Measurements from ENCODE around the gene JARID2.
A peak's percentile ranks its signal among the peaks of the same experiment; 100 is the strongest.

Gene JARID2

DNA sequence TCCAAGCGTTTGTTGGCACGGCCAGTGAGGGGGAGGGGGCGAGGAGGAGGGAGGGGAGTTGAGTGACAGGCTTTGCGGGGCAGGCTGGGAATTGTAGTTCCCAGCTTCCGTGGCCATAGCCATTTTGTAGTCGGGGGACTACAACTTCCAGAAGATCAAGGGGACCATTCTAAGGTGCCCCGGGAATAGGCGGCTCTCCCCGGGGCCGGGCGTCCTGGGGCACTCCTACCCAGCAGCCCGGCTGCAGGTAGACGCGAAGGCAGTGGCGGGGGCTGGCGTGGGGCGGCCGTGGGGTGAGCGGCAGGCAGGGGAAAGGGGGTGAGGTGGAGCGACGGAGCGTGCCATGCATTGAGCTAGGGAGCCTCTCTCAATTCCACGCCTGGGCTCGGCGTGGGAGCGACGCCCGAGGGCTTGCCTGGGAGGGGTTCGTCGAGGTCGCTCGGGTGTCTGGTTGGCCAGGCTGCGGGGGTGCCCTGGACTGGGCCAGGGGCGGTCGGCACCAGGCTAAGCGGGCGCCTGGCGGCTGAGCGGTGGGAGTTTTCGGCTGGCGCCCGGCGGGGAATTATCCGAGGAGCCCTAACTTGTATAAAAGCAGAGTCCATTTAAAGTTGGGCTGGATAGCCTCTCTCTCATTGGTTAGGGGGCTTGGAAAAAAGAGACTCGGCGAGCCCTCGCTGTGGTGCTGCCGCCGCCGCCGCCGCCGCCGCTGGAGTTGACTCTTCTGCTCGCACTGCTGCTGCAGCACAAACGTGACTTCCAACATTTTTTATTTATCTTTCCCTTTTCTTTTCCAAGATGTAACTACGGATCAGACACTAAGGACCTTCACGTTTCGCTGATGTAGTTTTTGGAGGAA lies at the start of gene JARID2:
TSS of gene JARID2 (plus strand) at position 709 of the 856 bp plus-strand sequence. CDS start 471 bp downstream, outside the sequence.
- TF ChIP-seq, protein P1, sequence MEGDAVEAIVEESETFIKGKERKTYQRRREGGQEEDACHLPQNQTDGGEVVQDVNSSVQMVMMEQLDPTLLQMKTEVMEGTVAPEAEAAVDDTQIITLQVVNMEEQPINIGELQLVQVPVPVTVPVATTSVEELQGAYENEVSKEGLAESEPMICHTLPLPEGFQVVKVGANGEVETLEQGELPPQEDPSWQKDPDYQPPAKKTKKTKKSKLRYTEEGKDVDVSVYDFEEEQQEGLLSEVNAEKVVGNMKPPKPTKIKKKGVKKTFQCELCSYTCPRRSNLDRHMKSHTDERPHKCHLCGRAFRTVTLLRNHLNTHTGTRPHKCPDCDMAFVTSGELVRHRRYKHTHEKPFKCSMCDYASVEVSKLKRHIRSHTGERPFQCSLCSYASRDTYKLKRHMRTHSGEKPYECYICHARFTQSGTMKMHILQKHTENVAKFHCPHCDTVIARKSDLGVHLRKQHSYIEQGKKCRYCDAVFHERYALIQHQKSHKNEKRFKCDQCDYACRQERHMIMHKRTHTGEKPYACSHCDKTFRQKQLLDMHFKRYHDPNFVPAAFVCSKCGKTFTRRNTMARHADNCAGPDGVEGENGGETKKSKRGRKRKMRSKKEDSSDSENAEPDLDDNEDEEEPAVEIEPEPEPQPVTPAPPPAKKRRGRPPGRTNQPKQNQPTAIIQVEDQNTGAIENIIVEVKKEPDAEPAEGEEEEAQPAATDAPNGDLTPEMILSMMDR (IDR thresholded peaks at IDR 0.05; ENCODE audit: poor library complexity, severe bottlenecking), result no peak
- Histone ChIP-seq H3K36me3 (ENCODE audit: low read depth) (no peaks in the 10 kb centered on the region), H3K27ac (ENCODE audit: poor library complexity, severe bottlenecking) (peak within 1 kb of the TSS; percentile 73), H3K27me3 (ENCODE audit: insufficient read depth, poor library complexity, severe bottlenecking) (no peaks in the 10 kb centered on the region), H3K4me3 (ENCODE audit: severe bottlenecking) (peak within 1 kb of the TSS; percentile 74), H3K9me3 (ENCODE audit: severe bottlenecking) (no peaks in the 10 kb centered on the region), H3K4me1 (ENCODE audit: insufficient read depth, poor library complexity, severe bottlenecking) (peaks cover 6% of the 10 kb centered on the region)
- peak; percentile 71 for ATAC-seq (ENCODE audit: low read depth)
- peak; percentile 97 for DNase-seq (ENCODE audit: low spot score)

DNA sequence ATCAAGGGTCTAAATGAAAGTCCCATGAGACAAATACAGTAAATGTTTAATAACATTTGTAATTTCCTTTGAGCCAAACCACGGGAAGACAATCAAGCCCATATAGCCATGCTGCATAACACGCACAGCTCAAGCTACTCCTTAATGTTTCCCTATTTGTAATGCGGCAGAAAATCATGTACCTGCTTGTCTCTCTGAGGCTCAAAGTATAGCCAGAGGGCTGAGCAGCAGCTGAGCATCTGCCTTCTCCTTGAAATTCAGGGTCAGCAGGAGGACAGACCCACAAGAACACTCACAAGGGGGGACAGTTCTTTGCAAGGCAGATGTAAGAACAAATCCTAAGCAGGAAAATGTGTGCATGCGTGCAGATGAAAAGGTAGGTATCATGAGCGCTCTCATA lies 45.8 kb upstream of the JARID2 start:
- no peaks in the 10 kb centered on the region for H3K9me3 ChIP-seq (ENCODE audit: severe bottlenecking)
- no peak for DNase-seq (ENCODE audit: low spot score)
- no peaks in the 10 kb centered on the region for H3K36me3 ChIP-seq (ENCODE audit: low read depth)
- H3K4me3 ChIP-seq (ENCODE audit: severe bottlenecking), result no peak overlapping the region
- no peak overlapping the region for H3K27ac ChIP-seq (ENCODE audit: poor library complexity, severe bottlenecking)
- H3K4me1 ChIP-seq (ENCODE audit: insufficient read depth, poor library complexity, severe bottlenecking), result no peaks in the 10 kb centered on the region
- H3K27me3 ChIP-seq (ENCODE audit: insufficient read depth, poor library complexity, severe bottlenecking), result no peaks in the 10 kb centered on the region
- TF ChIP-seq, protein P1 (IDR thresholded peaks at IDR 0.05; ENCODE audit: poor library complexity, severe bottlenecking), result no peak
- peak; percentile 29; the same call in 1 of the 3 replicates for ATAC-seq (ENCODE audit: low read depth)

DNA sequence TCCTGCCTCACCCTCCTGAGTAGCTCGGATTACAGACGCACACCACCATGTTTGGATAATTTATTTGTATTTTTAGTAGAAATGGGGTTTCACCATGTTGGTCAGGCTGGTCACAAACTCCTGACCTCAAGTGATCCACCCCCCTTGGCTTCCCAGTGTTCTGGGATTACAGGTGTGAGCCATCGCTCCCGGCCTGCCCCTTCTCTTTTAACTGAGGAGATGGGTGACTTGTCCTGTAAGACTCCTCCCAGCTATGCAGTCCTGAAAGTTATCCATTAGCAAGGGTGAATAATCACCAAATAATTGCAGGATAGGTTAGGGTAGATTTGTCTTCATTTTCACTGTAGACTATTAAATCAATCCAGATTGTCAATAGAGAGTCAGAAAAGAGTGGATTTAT lies 40.5 kb upstream of the JARID2 start:
- TF ChIP-seq, protein P1 (IDR thresholded peaks at IDR 0.05; ENCODE audit: poor library complexity, severe bottlenecking), result no peak
- no peaks in the 10 kb centered on the region for H3K36me3 ChIP-seq (ENCODE audit: low read depth)
- H3K27ac ChIP-seq (ENCODE audit: poor library complexity, severe bottlenecking), result no peak overlapping the region
- H3K4me1 ChIP-seq (ENCODE audit: insufficient read depth, poor library complexity, severe bottlenecking), result peaks cover 5% of the 10 kb centered on the region
- no peaks in the 10 kb centered on the region for H3K27me3 ChIP-seq (ENCODE audit: insufficient read depth, poor library complexity, severe bottlenecking)
- no peak for ATAC-seq (ENCODE audit: low read depth)
- no peak overlapping the region for H3K4me3 ChIP-seq (ENCODE audit: severe bottlenecking)
- no peak for DNase-seq (ENCODE audit: low spot score)
- H3K9me3 ChIP-seq (ENCODE audit: severe bottlenecking), result no peaks in the 10 kb centered on the region

DNA sequence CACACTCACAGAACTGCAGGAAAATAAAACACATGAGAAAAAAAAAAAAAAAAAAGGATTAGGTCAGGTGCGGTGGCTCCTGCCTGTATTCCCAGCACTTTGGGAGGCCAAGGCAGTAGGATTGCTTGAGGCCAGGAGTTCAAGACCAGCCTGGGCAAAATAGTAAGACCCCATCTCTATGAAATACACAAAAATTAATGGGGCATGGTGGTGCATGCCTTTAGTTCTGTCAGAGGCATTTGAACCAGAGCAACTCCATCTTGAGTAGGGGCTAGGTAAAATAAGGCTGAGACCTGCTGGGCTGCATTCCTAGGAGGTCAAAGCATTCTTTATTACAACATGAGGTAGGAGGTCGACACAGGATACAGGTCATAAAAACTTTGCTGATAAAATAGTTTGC lies 39.0 kb upstream of the JARID2 start:
- TF ChIP-seq, protein P1 (IDR thresholded peaks at IDR 0.05; ENCODE audit: poor library complexity, severe bottlenecking), result no peak
- Histone ChIP-seq H3K36me3 (ENCODE audit: low read depth) (no peaks in the 10 kb centered on the region), H3K27me3 (ENCODE audit: insufficient read depth, poor library complexity, severe bottlenecking) (no peaks in the 10 kb centered on the region), H3K4me1 (ENCODE audit: insufficient read depth, poor library complexity, severe bottlenecking) (peaks cover 5% of the 10 kb centered on the region), H3K27ac (ENCODE audit: poor library complexity, severe bottlenecking) (no peak overlapping the region), H3K4me3 (ENCODE audit: severe bottlenecking) (no peak overlapping the region), H3K9me3 (ENCODE audit: severe bottlenecking) (no peaks in the 10 kb centered on the region)
- ATAC-seq (ENCODE audit: low read depth) (no peak), DNase-seq (ENCODE audit: low spot score) (no peak)

DNA sequence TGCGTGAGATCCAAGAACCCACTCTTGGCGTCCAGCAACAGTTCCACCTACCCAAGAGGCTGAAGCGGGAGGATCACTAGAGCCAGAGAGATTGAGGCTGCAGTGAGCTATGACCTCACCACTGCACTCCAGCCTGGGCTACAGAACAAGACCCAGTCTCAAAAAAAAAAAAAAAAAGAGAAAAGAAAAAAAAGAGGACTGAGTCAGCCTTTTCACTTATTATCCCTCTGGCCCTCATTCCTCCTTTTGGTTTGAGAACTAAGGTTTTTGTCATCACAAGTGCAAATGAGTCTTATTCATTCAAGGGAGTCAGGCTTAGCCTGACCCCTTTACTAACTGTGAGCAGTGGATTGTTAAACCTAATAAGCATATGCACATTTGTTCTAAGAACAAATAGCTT lies 37.9 kb upstream of the JARID2 start:
- DNase-seq (ENCODE audit: low spot score), result no peak
- no peak overlapping the region for H3K27ac ChIP-seq (ENCODE audit: poor library complexity, severe bottlenecking)

More for the DNA sequence above, 37.9 kb upstream of the JARID2 start:
- no peaks in the 10 kb centered on the region for H3K27me3 ChIP-seq (ENCODE audit: insufficient read depth, poor library complexity, severe bottlenecking)
- no peaks in the 10 kb centered on the region for H3K36me3 ChIP-seq (ENCODE audit: low read depth)
- no peak for ATAC-seq (ENCODE audit: low read depth)
- H3K4me3 ChIP-seq (ENCODE audit: severe bottlenecking), result no peak overlapping the region
- no peaks in the 10 kb centered on the region for H3K9me3 ChIP-seq (ENCODE audit: severe bottlenecking)
- TF ChIP-seq, protein P1 (IDR thresholded peaks at IDR 0.05; ENCODE audit: poor library complexity, severe bottlenecking), result no peak
- H3K4me1 ChIP-seq (ENCODE audit: insufficient read depth, poor library complexity, severe bottlenecking), result peaks cover 5% of the 10 kb centered on the region
